ENCODE results near the gene RAB43.

The RAB43 gene

GRCh38 chr3:129126726-129127280 lies 5.2 kb upstream of the RAB43 start:
- H3K27ac ChIP-seq = peak overlapping the region; percentile 79; the same call in 1 of the 2 replicates
- no peak for TF ChIP-seq CTCF (conservative IDR thresholded peaks at IDR 0.05)

- H3K27ac ChIP-seq = peak overlapping the region; percentile 65; the same call in 1 of the 2 replicates
- TF ChIP-seq CTCF (conservative IDR thresholded peaks at IDR 0.05) = no peak
Observed at GRCh38 chr3:129123314-129124060, 1.9 kb upstream of the RAB43 start.

- TF ChIP-seq CTCF (conservative IDR thresholded peaks at IDR 0.05) = no peak
- H3K27ac ChIP-seq = peak overlapping the region; percentile 65
Observed at GRCh38 chr3:129122412-129123011, 908 bp upstream of the RAB43 start.

- no peak for TF ChIP-seq CTCF (conservative IDR thresholded peaks at IDR 0.05)
- peak overlapping the region; percentile 65 for H3K27ac ChIP-seq
Observed at GRCh38 chr3:129121016-129121791, 400 bp downstream of the RAB43 start.

GRCh38 chr3:129120254-129121004 lies 1.2 kb downstream of the RAB43 start:
- peak; percentile 37 for TF ChIP-seq CTCF (conservative IDR thresholded peaks at IDR 0.05)
- peak overlapping the region; percentile 65 for H3K27ac ChIP-seq

- H3K27ac ChIP-seq = peak overlapping the region; percentile 65
- TF ChIP-seq CTCF (conservative IDR thresholded peaks at IDR 0.05) = no peak
Observed at GRCh38 chr3:129119365-129120100, 2.1 kb downstream of the RAB43 start.

Data from VCaP (cell line).